GM13977 (cell line): ENCODE data around the gene AREL1.

Experiments
- DNase-seq: peaks from one replicate; pipeline ENCODE4 v3.0.0; 2012; ENCODE audit warnings: low spot score
- CTCF ChIP-seq: IDR thresholded peaks from 2 replicates; pipeline ENCODE4 v1.5.1; 2012; ENCODE audit warnings: mild to moderate bottlenecking, control low read depth; ENCODE audit not compliant: insufficient read depth; ENCODE audit errors: extremely low read depth, missing control alignments
- in situ Hi-C: fragments of 300-500 bp; cut with MboI; formaldehyde crosslinking; loops from one replicate; pipeline ENCODE4 v1.12.0; 2022; ENCODE audit warnings: low sequenced_read_pairs, low pct_unique_long_range_greater_than_20kb, mixed read lengths, inconsistent platforms; ENCODE audit not compliant: unreplicated experiment

Gene AREL1

GRCh38 chr14:74702293-74702692 lies 10.6 kb downstream of the AREL1 start:
- no peak for TF ChIP-seq CTCF
- DNase-seq = no peak
- in situ Hi-C loops = no loop called here

GRCh38 chr14:74698465-74698864 lies 14.4 kb downstream of the AREL1 start:
- TF ChIP-seq CTCF = no peak
- in situ Hi-C loops = no loop called here
- DNase-seq = no peak

GRCh38 chr14:74697976-74698375 lies 14.9 kb downstream of the AREL1 start:
- DNase-seq = no peak
- no peak for TF ChIP-seq CTCF
- in situ Hi-C loops = no loop called here

- no peak for DNase-seq
- in situ Hi-C loops = no loop called here
Measured at GRCh38 chr14:74697543-74697942, 15.3 kb downstream of the AREL1 start.

GRCh38 chr14:74697011-74697410 lies 15.9 kb downstream of the AREL1 start:
- in situ Hi-C loops = no loop called here
- no peak for DNase-seq
- no peak for TF ChIP-seq CTCF

More at GRCh38 chr14:74697543-74697942, 15.3 kb downstream of the AREL1 start:
- TF ChIP-seq CTCF = no peak

GRCh38 chr14:74695406-74695805 lies 17.5 kb downstream of the AREL1 start:
- in situ Hi-C loops = no loop called here
- DNase-seq = no peak
- TF ChIP-seq CTCF = no peak

GRCh38 chr14:74693191-74693590 lies 19.7 kb downstream of the AREL1 start:
- TF ChIP-seq CTCF = no peak
- in situ Hi-C loops = no loop called here
- no peak for DNase-seq
